Mesendoderm (in vitro differentiated cells): ENCODE results near the gene HOMER1.

Experiments used
- DNase-seq: peaks from one replicate; pipeline ENCODE4 v3.0.0; 2013
- H2AK5ac ChIP-seq: 2 replicates; pipeline ENCODE4 v1.6.1; 2013; ENCODE audit warnings: low read length, inconsistent platforms
- H2BK120ac ChIP-seq: 2 replicates; pipeline ENCODE4 v1.6.1; 2013; ENCODE audit warnings: low read depth, mild to moderate bottlenecking, low read length, moderate library complexity, mixed read lengths
- H2BK15ac ChIP-seq: replicated peaks from 2 replicates; pipeline ENCODE4 v1.6.1; 2013; ENCODE audit warnings: low read depth, mild to moderate bottlenecking, moderate library complexity
- H2BK5ac ChIP-seq: 2 replicates; pipeline ENCODE4 v1.6.1; 2013; ENCODE audit warnings: low read length, inconsistent platforms
- H3K18ac ChIP-seq: 2 replicates; pipeline ENCODE4 v1.6.1; 2013; ENCODE audit warnings: mild to moderate bottlenecking, low read length, mixed read lengths
- H3K23ac ChIP-seq: one replicate; pipeline ENCODE4 v1.6.1; 2013; ENCODE audit warnings: low read length
- H3K27ac ChIP-seq: 2 replicates; pipeline ENCODE4 v1.5.1; 2013; ENCODE audit warnings: low read depth, mild to moderate bottlenecking, inconsistent platforms, low read length, moderate library complexity
- H3K27me3 ChIP-seq: 2 replicates; pipeline ENCODE4 v1.6.1; 2013; ENCODE audit warnings: low read length, control low read depth, mild to moderate bottlenecking, inconsistent platforms; ENCODE audit not compliant: insufficient read depth, poor library complexity
- H3K36me3 ChIP-seq: 2 replicates; pipeline ENCODE4 v1.6.1; 2013; ENCODE audit warnings: low read length, inconsistent platforms; ENCODE audit not compliant: control insufficient read depth, insufficient read depth
- H3K4ac ChIP-seq: one replicate; pipeline ENCODE4 v1.6.1; 2013; ENCODE audit warnings: low read depth, mild to moderate bottlenecking, low read length, moderate library complexity
- H3K4me1 ChIP-seq: 2 replicates; pipeline ENCODE4 v1.6.1; 2013; ENCODE audit warnings: low read depth, low read length, inconsistent platforms; ENCODE audit not compliant: control insufficient read depth
- H3K4me2 ChIP-seq: 2 replicates; pipeline ENCODE4 v1.6.1; 2013; ENCODE audit warnings: low read length
- H3K4me3 ChIP-seq: 2 replicates; pipeline ENCODE4 v1.5.1; 2013; ENCODE audit warnings: mild to moderate bottlenecking, low read length
- H3K56ac ChIP-seq: one replicate; pipeline ENCODE4 v1.6.1; 2013; ENCODE audit warnings: low read length
- H3K79me1 ChIP-seq: 2 replicates; pipeline ENCODE4 v1.6.1; 2013; ENCODE audit warnings: low read length, inconsistent platforms
- H3K79me2 ChIP-seq: 2 replicates; pipeline ENCODE4 v1.6.1; 2013; ENCODE audit warnings: mild to moderate bottlenecking, low read length; ENCODE audit not compliant: control insufficient read depth, insufficient read depth
- H3K9ac ChIP-seq: 2 replicates; pipeline ENCODE4 v1.6.1; 2013; ENCODE audit warnings: low read length, inconsistent platforms
- H4K5ac ChIP-seq: one replicate; pipeline ENCODE4 v1.6.1; 2013; ENCODE audit warnings: low read length
- H4K8ac ChIP-seq: one replicate; pipeline ENCODE4 v1.6.1; 2013; ENCODE audit warnings: low read depth, mild to moderate bottlenecking, control low read depth, low read length, moderate library complexity
- WGBS: extraction: QIAGEN DNeasy Blood & Tissue Kit; methylation state at CpG from one replicate; pipeline ENCODE4 v1.1.7; 2013; ENCODE audit warnings: low lambda C conversion rate, missing lambda C conversion rate; ENCODE audit not compliant: insufficient coverage; ENCODE audit errors: extremely low coverage; 5-methylcytosine and 5-hydroxymethylcytosine counted together

Gene HOMER1

GRCh38 chr5:79491690-79492317 lies 22.1 kb downstream of the HOMER1 start:
- Histone ChIP-seq H3K4me1 (peaks cover 5% of the 10 kb centered on the region), H3K36me3 (no peaks in the 10 kb centered on the region), H3K4ac (no peak overlapping the region), H3K79me1 (peaks cover 9% of the 10 kb centered on the region), H3K4me2 (no peak overlapping the region), H2BK15ac (no peak overlapping the region), H3K9ac (no peak overlapping the region), H4K8ac (no peak overlapping the region), H4K5ac (no peak overlapping the region), H3K27me3 (no peaks in the 10 kb centered on the region), H3K27ac (no peak overlapping the region), H2AK5ac (no peak overlapping the region), H2BK120ac (no peak overlapping the region), H3K23ac (no peak overlapping the region), H3K79me2 (peaks cover 10% of the 10 kb centered on the region), H3K18ac (no peak overlapping the region), H3K56ac (no peak overlapping the region), H3K4me3 (no peak overlapping the region), H2BK5ac (no peak overlapping the region)
- DNase-seq, result no peak

- no peak overlapping the region for H2AK5ac ChIP-seq
- H3K4ac ChIP-seq, result no peak overlapping the region
- peaks cover 14% of the 10 kb centered on the region for H3K79me1 ChIP-seq
- no peak overlapping the region for H3K4me2 ChIP-seq
- no peak overlapping the region for H3K56ac ChIP-seq
- H2BK15ac ChIP-seq, result no peak overlapping the region
- no peaks in the 10 kb centered on the region for H3K27me3 ChIP-seq
- H4K8ac ChIP-seq, result no peak overlapping the region
- H3K9ac ChIP-seq, result no peak overlapping the region
- H2BK5ac ChIP-seq, result no peak overlapping the region
- H3K23ac ChIP-seq, result no peak overlapping the region
- no peak for DNase-seq
- H4K5ac ChIP-seq, result no peak overlapping the region
- no peak overlapping the region for H2BK120ac ChIP-seq
- H3K36me3 ChIP-seq, result no peaks in the 10 kb centered on the region
- H3K18ac ChIP-seq, result no peak overlapping the region
- H3K4me1 ChIP-seq, result peaks cover 3% of the 10 kb centered on the region
- no peak overlapping the region for H3K4me3 ChIP-seq
- H3K27ac ChIP-seq, result no peak overlapping the region
- H3K79me2 ChIP-seq, result peaks cover 14% of the 10 kb centered on the region
Observed at GRCh38 chr5:79490323-79490936, 23.5 kb downstream of the HOMER1 start.

DNA sequence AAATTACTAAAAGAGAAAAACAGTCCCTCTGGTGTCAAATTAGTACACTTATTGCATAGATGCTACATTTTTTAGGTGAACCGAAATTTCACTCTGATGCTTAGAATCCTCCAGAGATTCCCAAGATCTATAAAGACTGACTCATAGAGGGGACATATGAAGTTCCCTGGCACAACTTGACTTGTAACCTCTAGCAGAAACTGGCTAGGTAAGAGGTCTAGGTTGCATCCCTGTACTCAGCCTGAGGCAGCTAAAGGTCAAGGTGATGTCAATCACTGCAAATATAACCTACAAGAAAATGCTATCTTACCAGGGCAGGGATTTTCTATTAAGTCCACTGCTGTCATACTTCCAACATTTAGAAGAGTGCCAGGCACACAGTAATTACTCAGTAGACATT lies 24.2 kb downstream of the HOMER1 start:
- no peak overlapping the region for H3K4ac ChIP-seq
- H3K4me1 ChIP-seq, result no peaks in the 10 kb centered on the region
- H2AK5ac ChIP-seq, result no peak overlapping the region
- no peak overlapping the region for H4K8ac ChIP-seq
- no peak overlapping the region for H2BK120ac ChIP-seq
- no CpG with 5 or more reads among the region's 1 CpG for WGBS
- H3K79me2 ChIP-seq, result peaks cover 16% of the 10 kb centered on the region
- no peak overlapping the region for H3K4me2 ChIP-seq
- H3K27ac ChIP-seq, result no peak overlapping the region
- no peak overlapping the region for H2BK5ac ChIP-seq
- H3K18ac ChIP-seq, result no peak overlapping the region
- no peak overlapping the region for H3K9ac ChIP-seq
- no peak overlapping the region for H3K4me3 ChIP-seq
- no peak overlapping the region for H4K5ac ChIP-seq
- H3K79me1 ChIP-seq, result peaks cover 17% of the 10 kb centered on the region
- no peaks in the 10 kb centered on the region for H3K27me3 ChIP-seq
- H3K23ac ChIP-seq, result no peak overlapping the region
- no peak overlapping the region for H3K56ac ChIP-seq
- no peak for DNase-seq
- H3K36me3 ChIP-seq, result no peaks in the 10 kb centered on the region
- H2BK15ac ChIP-seq, result no peak overlapping the region

GRCh38 chr5:79488775-79489174 lies 25.2 kb downstream of the HOMER1 start:
- no peak overlapping the region for H3K27ac ChIP-seq
- no peak overlapping the region for H4K8ac ChIP-seq
- H3K4me1 ChIP-seq, result no peaks in the 10 kb centered on the region
- no peak overlapping the region for H2BK15ac ChIP-seq
- peaks cover 16% of the 10 kb centered on the region for H3K79me2 ChIP-seq
- H3K9ac ChIP-seq, result no peak overlapping the region
- H3K18ac ChIP-seq, result no peak overlapping the region
- no peaks in the 10 kb centered on the region for H3K27me3 ChIP-seq
- no peak overlapping the region for H3K23ac ChIP-seq
- H3K4ac ChIP-seq, result no peak overlapping the region
- no peak overlapping the region for H3K4me3 ChIP-seq
- H3K79me1 ChIP-seq, result peaks cover 17% of the 10 kb centered on the region
- no peaks in the 10 kb centered on the region for H3K36me3 ChIP-seq
- no peak overlapping the region for H3K4me2 ChIP-seq
- no peak overlapping the region for H2BK120ac ChIP-seq
- H2BK5ac ChIP-seq, result no peak overlapping the region
- H4K5ac ChIP-seq, result no peak overlapping the region
- no peak overlapping the region for H2AK5ac ChIP-seq
- no peak for DNase-seq
- H3K56ac ChIP-seq, result no peak overlapping the region

DNA sequence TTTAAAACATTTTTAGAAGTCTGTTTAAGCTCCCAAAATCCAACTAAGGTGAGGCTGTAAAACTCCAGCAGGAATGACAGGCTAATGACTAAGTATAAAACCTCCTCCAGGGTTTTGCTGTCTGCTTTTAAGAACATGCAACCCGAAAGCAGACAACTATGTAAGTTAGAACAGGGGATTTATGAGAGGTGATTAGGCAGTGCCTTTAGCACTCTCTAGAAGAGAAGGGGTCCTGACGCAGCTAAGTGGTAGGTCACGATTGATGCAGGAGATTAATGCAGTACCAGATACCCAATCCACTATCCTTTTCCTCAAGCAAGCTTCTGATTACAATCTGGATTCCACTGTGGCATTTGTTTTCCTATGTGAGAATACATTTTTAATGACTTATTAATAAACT lies 25.9 kb downstream of the HOMER1 start:
- Histone ChIP-seq H3K4me3 (no peak overlapping the region), H2BK5ac (no peak overlapping the region), H3K23ac (no peak overlapping the region), H2AK5ac (no peak overlapping the region), H3K27ac (no peak overlapping the region), H3K27me3 (no peaks in the 10 kb centered on the region), H3K36me3 (no peaks in the 10 kb centered on the region), H3K79me1 (peaks cover 15% of the 10 kb centered on the region), H3K9ac (no peak overlapping the region), H3K4me2 (no peak overlapping the region), H3K4ac (no peak overlapping the region), H3K79me2 (peaks cover 13% of the 10 kb centered on the region), H3K56ac (no peak overlapping the region), H2BK15ac (no peak overlapping the region), H2BK120ac (no peak overlapping the region), H3K18ac (no peak overlapping the region), H4K8ac (no peak overlapping the region), H3K4me1 (no peaks in the 10 kb centered on the region), H4K5ac (no peak overlapping the region)
- no CpG with 5 or more reads among the region's 3 CpGs for WGBS
- DNase-seq, result no peak

- H3K79me2 ChIP-seq, result peaks cover 16% of the 10 kb centered on the region
- no peak overlapping the region for H3K4ac ChIP-seq
- H2AK5ac ChIP-seq, result no peak overlapping the region
- no peak overlapping the region for H3K4me3 ChIP-seq
- H3K27me3 ChIP-seq, result no peaks in the 10 kb centered on the region
- no peaks in the 10 kb centered on the region for H3K4me1 ChIP-seq
- no peak overlapping the region for H3K27ac ChIP-seq
- H3K9ac ChIP-seq, result no peak overlapping the region
- no peak overlapping the region for H3K56ac ChIP-seq
- no peak overlapping the region for H2BK120ac ChIP-seq
- no peak overlapping the region for H4K5ac ChIP-seq
- H3K4me2 ChIP-seq, result no peak overlapping the region
- H3K23ac ChIP-seq, result no peak overlapping the region
- no peak overlapping the region for H3K18ac ChIP-seq
- WGBS, result no CpG with 5 or more reads among the region's 3 CpGs
- DNase-seq, result no peak
- no peaks in the 10 kb centered on the region for H3K36me3 ChIP-seq
- no peak overlapping the region for H2BK5ac ChIP-seq
- H3K79me1 ChIP-seq, result peaks cover 14% of the 10 kb centered on the region
- no peak overlapping the region for H4K8ac ChIP-seq
- H2BK15ac ChIP-seq, result no peak overlapping the region
Observed at GRCh38 chr5:79487251-79487650, 26.7 kb downstream of the HOMER1 start.
